Adrenal gland (tissue), 5 donors: Measurements from ENCODE around the gene EZR.

Source experiments
- CTCF ChIP-seq, 6 experiments: fragments of 450-650 bp in 4 of 6; fragments of 200-600 bp in 2 of 6; sonication (generic) in 1 of 6; IDR thresholded peaks; 1 replicate in 5 of 6; 2 replicates in 1 of 6; pipeline versions ENCODE4 v1.5.1 to v1.8.0; 2016 to 2021; ENCODE audit warnings: antibody characterized with exemption in 6 of 6, mild to moderate bottlenecking in 2 of 6, moderate library complexity in 1 of 6
- POLR2A ChIP-seq, 2 donors: fragments of 450-650 bp; IDR thresholded peaks; one replicate each; pipeline ENCODE4 v1.6.1; 2017; ENCODE audit warnings: antibody characterized with exemption in 2 of 2, mild to moderate bottlenecking in 2 of 2, moderate library complexity in 1 of 2
- donor health status: DM: no; HTN: no; CAD: no.

GRCh38 chr6:158722176-158722729 is 96.9 kb downstream of the EZR start:
- TF ChIP-seq CTCF (IDR thresholded peaks at IDR 0.05) (no peak), POLR2A (IDR thresholded peaks at IDR 0.05) (no peak)
